HEK293T (cell line): ENCODE measurements around the gene SH2D4B.

ENCODE experiments used
- ARNT ChIP-seq: fragments of 450-650 bp; IDR thresholded peaks from 2 replicates; pipeline ENCODE4 v1.6.1; 2017; ENCODE audit warnings: mild to moderate bottlenecking
- BHLHE40 ChIP-seq: fragments of 450-650 bp; IDR thresholded peaks from 2 replicates; pipeline ENCODE4 v1.6.1; 2016; ENCODE audit warnings: mild to moderate bottlenecking, moderate library complexity, borderline replicate concordance
- CTBP1 ChIP-seq: fragments of 450-650 bp; IDR thresholded peaks from 2 replicates; pipeline ENCODE4 v1.6.1; 2016; ENCODE audit warnings: borderline replicate concordance
- ELF4 ChIP-seq: fragments of 450-650 bp; IDR thresholded peaks from 2 replicates; pipeline ENCODE4 v1.6.1; 2017; ENCODE audit warnings: antibody characterized with exemption
- FOXM1 ChIP-seq: fragments of 450-650 bp; IDR thresholded peaks from 2 replicates; pipeline ENCODE4 v1.6.1; 2017; ENCODE audit warnings: mild to moderate bottlenecking, borderline replicate concordance
- HDGF ChIP-seq: fragments of 450-650 bp; IDR thresholded peaks from 2 replicates; pipeline ENCODE4 v1.6.1; 2017; ENCODE audit warnings: antibody characterized with exemption, borderline replicate concordance
- L3MBTL2 ChIP-seq: fragments of 450-650 bp; conservative IDR thresholded peaks from 2 replicates; pipeline ENCODE4 v1.6.1; 2016; ENCODE audit warnings: mild to moderate bottlenecking
- LEF1 ChIP-seq: fragments of 450-650 bp; IDR thresholded peaks from 2 replicates; pipeline ENCODE4 v1.6.1; 2017; ENCODE audit warnings: mild to moderate bottlenecking, borderline replicate concordance
- NFRKB ChIP-seq: fragments of 450-650 bp; IDR thresholded peaks from 2 replicates; pipeline ENCODE4 v1.6.1; 2016; ENCODE audit warnings: mild to moderate bottlenecking, moderate library complexity
- PKNOX1 ChIP-seq: fragments of 450-650 bp; IDR thresholded peaks from 2 replicates; pipeline ENCODE4 v1.6.1; 2016
- SP1 ChIP-seq: fragments of 450-650 bp; IDR thresholded peaks from 2 replicates; pipeline ENCODE4 v1.6.1; 2017
- SUZ12 ChIP-seq: fragments of 450-650 bp; IDR thresholded peaks from 2 replicates; pipeline ENCODE4 v1.6.1; 2016; ENCODE audit warnings: mild to moderate bottlenecking
- TARDBP ChIP-seq: fragments of 450-650 bp; IDR thresholded peaks from 2 replicates; pipeline ENCODE4 v1.6.1; 2016
- ZNF384 ChIP-seq: fragments of 450-650 bp; IDR thresholded peaks from 2 replicates; pipeline ENCODE4 v1.6.1; 2016

- TF ChIP-seq TARDBP (no peak), PKNOX1 (no peak), BHLHE40 (no peak), SP1 (no peak), NFRKB (no peak), SUZ12 (no peak), L3MBTL2 (no peak), ARNT (no peak), ELF4 (no peak), FOXM1 (no peak), ZNF384 (no peak), CTBP1 (no peak), HDGF (no peak), LEF1 (no peak)
Observed at GRCh38 chr10:80537086-80537735, 491 bp upstream of the SH2D4B start.
